ENCODE results near the gene P3H3. TPM values are rescaled to one million over a fixed set of nuclear protein-coding genes. Genes with fewer than 3 reads are reported as not detected.

P3H3 gene
- total RNA-seq, 2 donors from 2014 or later = 66.1 to 77.7 TPM

GRCh38 chr12:6850796-6851152, 22.6 kb downstream of the P3H3 start:
- ATAC-seq (ENCODE audit: insufficient number of reproducible peaks, low FRiP score, low read depth) (no peak), DNase-seq (ENCODE audit: low spot score) (no peak)
- H3K4me3 ChIP-seq = peak overlapping the region; percentile 92
- no peaks in the 10 kb centered on the region for H3K9me3 ChIP-seq
- no peak for TF ChIP-seq CTCF (IDR thresholded peaks at IDR 0.05)
- H3K4me1 ChIP-seq (ENCODE audit: control insufficient read depth in 1 of 2, low read depth in 2 of 2) = peaks cover 7 to 16% of the 10 kb centered on the region in 2 donors
- no peaks in the 10 kb centered on the region for H3K27me3 ChIP-seq (replicated peaks; ENCODE audit: insufficient read depth)
- H3K27ac ChIP-seq = peak overlapping the region in 1 of 2 donors; percentile 90
- H3K36me3 ChIP-seq = peaks cover 10% of the 10 kb centered on the region

- Histone ChIP-seq H3K4me3 (peak within 1 kb of the TSS; percentile 92), H3K4me1 (ENCODE audit: control insufficient read depth in 1 of 2, low read depth in 2 of 2) (peaks cover 7 to 16% of the 10 kb centered on the region in 2 donors), H3K9me3 (no peaks in the 10 kb centered on the region), H3K36me3 (peaks cover 10% of the 10 kb centered on the region), H3K27me3 (replicated peaks; ENCODE audit: insufficient read depth) (no peaks in the 10 kb centered on the region), H3K27ac (peak within 1 kb of the TSS; percentile 90 to 96)
- DNase-seq (ENCODE audit: low spot score) = peak; percentile 96
- no peak for TF ChIP-seq CTCF (IDR thresholded peaks at IDR 0.05)
- ATAC-seq (ENCODE audit: insufficient number of reproducible peaks, low FRiP score, low read depth) = peak; percentile 74
Observed at GRCh38 chr12:6851153-6851920, 23.1 kb downstream of the P3H3 start, which contains the start of gene CDCA3. Gene CDCA3, minus strand, starts transcription at chr12:6851286. Its CDS starts 334 bp downstream, at chr12:6850952.

- TF ChIP-seq CTCF (IDR thresholded peaks at IDR 0.05) = peak; percentile 20
- peak; percentile 97 for DNase-seq (ENCODE audit: low spot score)
Observed at GRCh38 chr12:6851921-6852650, 23.9 kb downstream of the P3H3 start, which contains the start of gene USP5. Gene USP5, plus strand, starts transcription at chr12:6852150. Its CDS starts 30 bp downstream, at chr12:6852180.

GRCh38 chr12:6852651-6853354, 24.6 kb downstream of the P3H3 start:
- peak overlapping the region; percentile 92 for H3K4me3 ChIP-seq

More at GRCh38 chr12:6851921-6852650, 23.9 kb downstream of the P3H3 start, which contains the start of gene USP5:
- Histone ChIP-seq H3K27ac (peak within 1 kb of the TSS; percentile 90 to 96), H3K4me1 (ENCODE audit: control insufficient read depth in 1 of 2, low read depth in 2 of 2) (peaks cover 7 to 16% of the 10 kb centered on the region in 2 donors), H3K27me3 (replicated peaks; ENCODE audit: insufficient read depth) (no peaks in the 10 kb centered on the region), H3K36me3 (peaks cover 18% of the 10 kb centered on the region), H3K9me3 (no peaks in the 10 kb centered on the region), H3K4me3 (peak within 1 kb of the TSS; percentile 92)
- ATAC-seq (ENCODE audit: insufficient number of reproducible peaks, low FRiP score, low read depth) = peak; percentile 84

More at GRCh38 chr12:6852651-6853354, 24.6 kb downstream of the P3H3 start:
- Histone ChIP-seq H3K9me3 (no peaks in the 10 kb centered on the region), H3K36me3 (peaks cover 25% of the 10 kb centered on the region), H3K4me1 (ENCODE audit: control insufficient read depth in 1 of 2, low read depth in 2 of 2) (peaks cover 7 to 16% of the 10 kb centered on the region in 2 donors), H3K27ac (peak overlapping the region; percentile 69 to 90), H3K27me3 (replicated peaks; ENCODE audit: insufficient read depth) (no peaks in the 10 kb centered on the region)
- no peak for TF ChIP-seq CTCF (IDR thresholded peaks at IDR 0.05)
- ATAC-seq (ENCODE audit: insufficient number of reproducible peaks, low FRiP score, low read depth) (no peak), DNase-seq (ENCODE audit: low spot score) (peak; percentile 33)

Data from thoracic aorta (tissue), 2 donors.